ENCODE measurements around the gene CDH20. TPM values are rescaled to one million over a fixed set of nuclear protein-coding genes. Genes with fewer than 3 reads are reported as not detected.

Gene CDH20
- total RNA-seq, 1 experiment from 2014 or later: not detected

DNA sequence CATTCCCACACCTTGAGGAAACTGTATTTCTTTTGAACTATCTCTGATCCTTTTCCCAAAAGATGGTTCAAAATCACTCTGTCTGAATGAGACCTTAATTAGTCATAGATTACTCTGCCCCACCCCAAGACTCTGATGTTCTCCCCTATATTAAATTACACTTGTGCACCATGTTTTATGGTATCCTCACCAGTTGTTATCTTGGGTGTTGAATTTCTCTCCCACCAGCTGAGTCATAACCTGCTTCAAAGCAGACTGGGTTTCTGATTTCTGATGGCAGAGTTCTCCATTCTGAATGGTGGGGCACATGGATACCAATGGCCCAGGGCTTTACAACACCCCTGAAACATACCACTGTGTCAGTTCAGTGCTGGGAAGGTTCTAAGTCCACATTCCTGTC is 15.0 kb downstream of the CDH20 start:
- no peak for DNase-seq (ENCODE audit: low read depth, low spot score)
- H3K36me3 ChIP-seq (ENCODE audit: control insufficient read depth in 1 of 2, insufficient read depth in 2 of 2, low read length in 2 of 2): no peaks in the 10 kb centered on the region
- ATAC-seq: no peak
- H2AFZ ChIP-seq (ENCODE audit: low read depth, low read length, poor library complexity, severe bottlenecking): no peak overlapping the region
- no peak overlapping the region for H3K27ac ChIP-seq (ENCODE audit: low read depth, low read length)
- no peaks in the 10 kb centered on the region for H3K79me2 ChIP-seq (ENCODE audit: insufficient read depth, low read length)
- CTCF ChIA-PET: no interaction called here
- peaks cover 22% of the 10 kb centered on the region; the same call in 1 of the 2 replicates for H3K27me3 ChIP-seq (ENCODE audit: insufficient read depth, low read length)
- no peak overlapping the region for H3K9ac ChIP-seq (ENCODE audit: low read length)
- RAD21 ChIA-PET (ENCODE audit: low non-redundant PET in 1 of 2, low total read pairs in 2 of 2, uncharacterized antibody in 2 of 2, unreplicated experiment in 2 of 2): no interaction called here
- BruUV-seq (replicated peaks): no TSS peak
- no peaks in the 10 kb centered on the region for H3K9me2 ChIP-seq (ENCODE audit: insufficient read depth)
- no peaks in the 10 kb centered on the region for H4K20me1 ChIP-seq (ENCODE audit: insufficient read depth)
- H3K9me3 ChIP-seq (ENCODE audit: control insufficient read depth in 1 of 2, insufficient read depth in 1 of 2, low read depth in 1 of 2, low read length in 2 of 2): no peaks in the 10 kb centered on the region
- no peak overlapping the region for H3K4me2 ChIP-seq (ENCODE audit: low read length)
- POLR2A ChIA-PET: no interaction called here
- TF ChIP-seq, protein P1, sequence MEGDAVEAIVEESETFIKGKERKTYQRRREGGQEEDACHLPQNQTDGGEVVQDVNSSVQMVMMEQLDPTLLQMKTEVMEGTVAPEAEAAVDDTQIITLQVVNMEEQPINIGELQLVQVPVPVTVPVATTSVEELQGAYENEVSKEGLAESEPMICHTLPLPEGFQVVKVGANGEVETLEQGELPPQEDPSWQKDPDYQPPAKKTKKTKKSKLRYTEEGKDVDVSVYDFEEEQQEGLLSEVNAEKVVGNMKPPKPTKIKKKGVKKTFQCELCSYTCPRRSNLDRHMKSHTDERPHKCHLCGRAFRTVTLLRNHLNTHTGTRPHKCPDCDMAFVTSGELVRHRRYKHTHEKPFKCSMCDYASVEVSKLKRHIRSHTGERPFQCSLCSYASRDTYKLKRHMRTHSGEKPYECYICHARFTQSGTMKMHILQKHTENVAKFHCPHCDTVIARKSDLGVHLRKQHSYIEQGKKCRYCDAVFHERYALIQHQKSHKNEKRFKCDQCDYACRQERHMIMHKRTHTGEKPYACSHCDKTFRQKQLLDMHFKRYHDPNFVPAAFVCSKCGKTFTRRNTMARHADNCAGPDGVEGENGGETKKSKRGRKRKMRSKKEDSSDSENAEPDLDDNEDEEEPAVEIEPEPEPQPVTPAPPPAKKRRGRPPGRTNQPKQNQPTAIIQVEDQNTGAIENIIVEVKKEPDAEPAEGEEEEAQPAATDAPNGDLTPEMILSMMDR (IDR thresholded peaks at IDR 0.05 in 2 of 3, conservative IDR thresholded peaks at IDR 0.05 in 1 of 3; ENCODE audit: borderline replicate concordance in 1 of 3, insufficient read depth in 1 of 3, low read depth in 2 of 3, low read length in 2 of 3): no peak
- TF ChIP-seq ZNF274 (IDR thresholded peaks at IDR 0.05; ENCODE audit: low read depth, low read length): no peak
- TF ChIP-seq ZFX (IDR thresholded peaks at IDR 0.05): no peak
- TF ChIP-seq SIN3A (IDR thresholded peaks at IDR 0.05; ENCODE audit: low read depth): no peak
- no peak for TF ChIP-seq POLR2A (IDR thresholded peaks at IDR 0.05; ENCODE audit: borderline replicate concordance, extremely low read depth, insufficient read depth, insufficient read length)
- intact Hi-C loops (cut with micrococcal nuclease): no loop called here
- H3K4me1 ChIP-seq (ENCODE audit: control insufficient read depth in 1 of 2, insufficient read depth in 2 of 2, low read length in 2 of 2): no peaks in the 10 kb centered on the region
- H3K4me3 ChIP-seq (replicated peaks in 1 of 2; ENCODE audit: low read depth in 1 of 2, low read length in 2 of 2): no peak overlapping the region

DNA sequence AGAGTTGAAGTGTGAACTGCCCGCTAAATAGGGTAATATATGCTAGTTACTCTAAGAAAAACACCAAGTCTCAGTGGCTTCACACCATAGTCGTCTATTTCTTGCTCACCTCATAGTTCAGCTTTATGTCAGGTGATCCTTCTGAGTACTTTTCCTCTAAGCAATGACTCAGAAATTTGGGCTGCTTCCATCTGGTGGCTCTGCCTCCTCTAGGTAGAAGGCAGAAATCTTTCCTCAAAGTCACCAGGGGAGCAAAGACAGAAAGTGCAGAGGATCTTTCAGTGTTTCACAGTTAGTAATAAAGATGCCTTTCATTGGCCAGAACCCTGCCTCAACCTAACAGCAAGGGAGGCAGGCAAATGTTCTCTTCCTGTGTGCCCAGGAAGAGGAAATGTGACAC is 17.3 kb downstream of the CDH20 start:
- no peaks in the 10 kb centered on the region for H3K4me1 ChIP-seq (ENCODE audit: control insufficient read depth in 1 of 2, insufficient read depth in 2 of 2, low read length in 2 of 2)
- intact Hi-C loops (cut with micrococcal nuclease): no loop called here
- no peak overlapping the region for H3K4me2 ChIP-seq (ENCODE audit: low read length)
- no peaks in the 10 kb centered on the region for H3K36me3 ChIP-seq (ENCODE audit: control insufficient read depth in 1 of 2, insufficient read depth in 2 of 2, low read length in 2 of 2)
- TF ChIP-seq POLR2A (IDR thresholded peaks at IDR 0.05; ENCODE audit: borderline replicate concordance, extremely low read depth, insufficient read depth, insufficient read length) (no peak), FOSL1 (IDR thresholded peaks at IDR 0.05; ENCODE audit: low read depth) (no peak), YY1 (IDR thresholded peaks at IDR 0.05; ENCODE audit: extremely low read depth, insufficient replicate concordance, low read depth, low read length) (no peak)
- H3K9me2 ChIP-seq (ENCODE audit: insufficient read depth): no peaks in the 10 kb centered on the region
- CTCF ChIA-PET: no interaction called here
- no peak overlapping the region for H3K9ac ChIP-seq (ENCODE audit: low read length)
- H3K9me3 ChIP-seq (ENCODE audit: control insufficient read depth in 1 of 2, insufficient read depth in 1 of 2, low read depth in 1 of 2, low read length in 2 of 2): no peaks in the 10 kb centered on the region
- H3K27me3 ChIP-seq (ENCODE audit: insufficient read depth, low read length): peaks cover 22% of the 10 kb centered on the region; the same call in 1 of the 2 replicates
- POLR2A ChIA-PET: no interaction called here
- H4K20me1 ChIP-seq (ENCODE audit: insufficient read depth): no peaks in the 10 kb centered on the region
- H3K27ac ChIP-seq (ENCODE audit: low read depth, low read length): no peak overlapping the region
- H3K79me2 ChIP-seq (ENCODE audit: insufficient read depth, low read length): no peaks in the 10 kb centered on the region
- RAD21 ChIA-PET (ENCODE audit: low non-redundant PET in 1 of 2, low total read pairs in 2 of 2, uncharacterized antibody in 2 of 2, unreplicated experiment in 2 of 2): no interaction called here
- H2AFZ ChIP-seq (ENCODE audit: low read depth, low read length, poor library complexity, severe bottlenecking): no peak overlapping the region
- DNase-seq (ENCODE audit: low read depth, low spot score) (no peak), ATAC-seq (no peak)
- BruUV-seq (replicated peaks): no TSS peak
- no peak overlapping the region for H3K4me3 ChIP-seq (replicated peaks in 1 of 2; ENCODE audit: low read depth in 1 of 2, low read length in 2 of 2)
